ENCODE results near the gene NAA10.

NAA10 gene

DNA sequence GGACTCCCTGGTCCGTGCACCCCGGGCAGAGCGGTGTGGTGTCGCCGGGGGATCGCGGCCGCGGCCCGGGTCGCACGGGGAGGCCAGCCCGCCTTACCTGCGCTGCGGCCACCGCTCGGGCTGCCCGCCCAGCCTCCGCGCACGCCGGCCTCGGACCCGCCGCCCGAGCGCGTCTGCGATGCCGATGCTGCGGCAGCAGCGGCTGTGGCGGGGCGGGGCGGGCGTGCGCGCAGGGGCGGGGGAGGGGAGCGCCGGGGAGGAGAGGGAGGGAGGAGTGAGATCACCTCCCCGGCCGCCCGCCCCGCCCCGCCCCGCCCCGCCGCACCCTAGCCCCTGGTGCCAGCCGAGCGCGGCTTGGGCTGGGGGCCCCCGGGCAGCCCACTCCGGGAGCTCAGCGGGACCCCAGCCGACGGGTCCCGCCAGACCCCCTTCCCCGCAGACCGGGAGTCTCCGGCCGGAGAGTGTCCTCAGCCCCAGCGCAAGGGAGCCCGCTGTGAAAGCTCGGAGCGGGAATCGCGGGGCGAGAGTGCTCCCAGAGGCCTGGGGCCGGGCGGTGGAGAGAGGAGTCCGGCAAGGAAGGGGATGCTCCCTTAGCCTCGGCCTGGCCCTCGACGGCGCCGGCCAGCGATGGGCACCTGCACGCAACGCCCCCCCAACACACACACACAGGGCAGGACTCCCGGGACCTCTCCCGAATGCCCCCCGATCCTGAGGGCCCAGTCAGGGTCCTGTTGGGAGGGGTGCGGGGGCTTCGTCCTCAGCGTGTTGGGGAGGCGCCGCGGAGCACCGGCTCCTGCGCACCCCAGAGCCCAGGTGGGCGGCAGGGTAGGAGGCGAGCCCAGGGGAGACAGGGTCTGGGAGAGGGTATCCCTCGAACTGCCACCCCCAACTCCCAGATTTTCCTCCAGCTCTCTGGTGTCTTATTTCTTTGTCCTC is 48.6 kb downstream of the NAA10 start, which contains the start of gene L1CAM:
L1CAM (minus strand) TSS at position 206 of the 936 bp plus-strand sequence. CDS start 10,337 bp downstream, outside the sequence.
- in situ Hi-C loops (cut with MboI; ENCODE audit: low sequenced_read_pairs): no loop called here

- in situ Hi-C loops (cut with MboI; ENCODE audit: low sequenced_read_pairs): no loop called here
Measured at GRCh38 chrX:153885208-153885787, 49.5 kb downstream of the NAA10 start.

DNA sequence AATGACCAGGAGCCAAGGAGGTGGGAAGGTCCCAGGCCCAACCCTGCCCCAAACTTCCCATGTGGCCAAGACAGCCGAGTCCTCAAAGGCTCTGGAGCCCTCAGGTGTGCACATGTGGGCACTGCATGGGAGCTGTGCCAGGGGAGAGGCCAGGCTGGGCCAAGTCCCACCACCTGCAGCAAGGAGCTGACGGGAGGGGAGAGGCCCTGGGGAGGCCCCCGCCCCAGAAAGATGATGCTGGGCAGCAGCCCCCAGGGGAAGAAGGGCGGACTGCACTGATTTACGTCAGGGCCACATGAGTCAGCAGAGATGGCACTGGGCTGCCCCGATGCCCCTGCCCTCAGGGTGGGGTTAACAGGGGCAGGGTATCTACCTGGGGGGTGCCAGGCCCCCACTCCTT is 50.2 kb downstream of the NAA10 start:
- in situ Hi-C loops (cut with MboI; ENCODE audit: low sequenced_read_pairs): no loop called here

DNA sequence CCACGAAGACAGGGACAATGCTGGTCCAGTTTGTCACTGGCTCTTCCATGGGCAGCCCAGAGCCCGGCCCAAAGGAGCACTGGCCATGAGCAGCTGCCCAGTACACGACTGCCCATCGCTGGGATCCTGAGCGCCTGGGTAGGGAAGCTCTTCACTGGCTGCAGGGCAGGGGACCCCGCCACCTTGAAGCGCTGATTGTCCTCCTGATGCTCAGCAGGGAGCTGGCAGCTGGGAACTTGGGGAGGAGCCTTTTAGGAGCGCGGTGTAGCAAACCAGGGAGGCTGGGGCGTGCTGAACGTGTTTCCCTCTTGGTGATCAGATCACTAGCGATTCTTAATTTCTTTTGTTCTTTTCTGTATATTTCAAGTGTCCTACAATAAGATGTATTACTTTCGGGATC is 50.7 kb downstream of the NAA10 start:
- in situ Hi-C loops (cut with MboI; ENCODE audit: low sequenced_read_pairs): no loop called here

DNA sequence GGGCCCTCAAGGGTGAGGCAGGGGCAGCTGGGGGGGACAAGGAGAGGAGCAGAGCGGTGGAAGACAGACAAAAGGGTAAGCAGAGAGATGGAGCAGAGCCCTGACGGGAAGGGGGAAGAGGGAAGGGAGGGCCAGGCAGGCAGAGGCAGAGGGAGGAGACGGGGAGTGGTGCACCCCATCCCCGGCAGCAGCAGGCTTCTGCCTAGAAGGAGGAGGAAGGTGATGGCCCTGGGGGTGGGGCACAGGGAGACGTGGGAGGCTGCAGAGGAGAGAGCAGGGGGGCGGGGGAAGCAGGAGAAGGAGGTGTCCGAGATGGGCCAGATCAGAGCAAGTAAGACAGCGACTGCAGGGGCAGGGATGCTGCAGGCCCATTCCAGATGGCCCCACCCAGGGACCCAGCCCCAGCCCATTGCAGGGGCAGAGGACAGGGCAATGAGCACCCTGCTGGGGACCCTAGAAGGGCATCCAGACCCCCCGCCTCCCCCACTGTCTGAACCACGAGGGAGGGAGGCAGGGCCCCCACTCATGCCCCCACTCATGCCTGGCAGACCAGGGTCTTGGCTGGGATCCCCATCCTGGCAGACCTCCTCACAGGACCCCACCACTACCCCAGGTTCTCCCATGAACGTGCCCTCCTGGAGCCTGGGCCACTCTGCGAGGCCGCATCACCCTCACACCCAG is 51.5 kb downstream of the NAA10 start:
- in situ Hi-C loops (cut with MboI; ENCODE audit: low sequenced_read_pairs): no loop called here

DNA sequence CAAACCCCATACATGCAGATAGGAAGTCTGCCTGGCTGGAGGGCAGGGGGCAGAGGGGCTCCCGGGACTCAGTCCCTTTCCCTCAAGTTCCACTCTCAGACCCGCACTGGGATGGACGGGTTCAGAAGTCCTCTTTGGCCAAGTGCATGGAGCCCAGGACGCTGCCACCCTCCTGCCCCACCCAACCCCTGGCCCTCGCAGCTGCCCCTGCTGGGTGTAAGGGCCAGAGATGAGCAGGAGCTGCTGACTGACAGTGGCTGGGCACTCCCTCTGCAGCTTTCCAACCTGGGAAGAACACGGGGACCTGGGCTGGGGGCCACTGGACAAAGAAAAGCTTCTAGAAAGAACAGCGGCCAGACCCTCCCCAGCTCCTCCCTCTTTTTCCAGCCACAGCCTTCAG is 52.3 kb downstream of the NAA10 start:
- in situ Hi-C loops (cut with MboI; ENCODE audit: low sequenced_read_pairs): no loop called here

DNA sequence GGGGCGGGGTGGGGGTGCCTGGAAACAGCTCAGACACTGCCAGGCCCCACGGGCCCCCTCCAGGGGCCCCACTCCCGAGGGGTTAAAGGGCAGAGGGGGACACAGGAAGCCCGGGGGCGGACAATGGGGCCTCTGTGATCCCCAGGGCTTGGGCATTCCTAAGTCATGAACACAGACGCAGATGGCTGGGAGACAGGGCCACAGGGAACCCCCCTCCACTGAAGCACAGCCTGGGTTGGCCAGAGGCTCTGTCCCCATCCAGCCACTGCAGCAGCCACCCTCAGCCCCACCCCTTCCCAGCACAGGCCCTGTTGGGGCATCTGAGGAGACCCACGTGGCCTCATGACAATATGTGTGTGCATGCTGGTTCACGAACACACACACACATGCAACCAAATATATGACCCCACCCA is 52.7 kb downstream of the NAA10 start:
- in situ Hi-C loops (cut with MboI; ENCODE audit: low sequenced_read_pairs): no loop called here

DNA sequence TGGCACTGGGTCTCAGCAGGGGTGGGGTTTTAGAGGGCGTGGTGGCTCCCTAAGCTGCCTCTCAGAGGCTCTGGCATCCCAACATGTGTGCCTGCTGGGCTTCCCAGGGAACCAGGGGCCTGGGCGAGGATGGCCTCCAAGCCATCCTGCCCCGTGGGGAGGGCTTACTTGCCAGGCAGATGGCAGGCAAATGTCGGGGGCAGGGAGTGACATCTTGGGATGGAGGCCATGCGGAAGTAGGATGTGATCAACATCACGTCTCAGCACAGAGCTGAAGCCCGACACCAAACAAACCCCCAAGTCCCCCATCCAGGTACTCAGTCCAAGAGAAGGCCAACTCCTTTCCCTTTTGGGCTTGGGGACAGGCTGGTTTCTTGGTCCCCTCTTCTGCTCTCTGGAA is 53.6 kb downstream of the NAA10 start:
- in situ Hi-C loops (cut with MboI; ENCODE audit: low sequenced_read_pairs): no loop called here

- in situ Hi-C loops (cut with MboI; ENCODE audit: low sequenced_read_pairs): no loop called here
Measured at GRCh38 chrX:153880440-153880815, 54.4 kb downstream of the NAA10 start.

- in situ Hi-C loops (cut with MboI; ENCODE audit: low sequenced_read_pairs): no loop called here
Measured at GRCh38 chrX:153879741-153880439, 54.9 kb downstream of the NAA10 start.

All from hTERT RPE-1 (cell line).